NT2/D1 (cell line): ENCODE data around the gene PCDHA9.
A peak's percentile ranks its signal among the peaks of the same experiment; 100 is the strongest.

Experiments
- DNase-seq: peaks from one replicate; pipeline ENCODE4 v3.0.0-alpha.2; 2011; ENCODE audit warnings: low read depth, low spot score
- H3K27me3 ChIP-seq: 2 replicates; pipeline ENCODE4 v1.6.0; 2011; ENCODE audit warnings: mild to moderate bottlenecking; ENCODE audit not compliant: insufficient read length, insufficient read depth
- H3K36me3 ChIP-seq: 2 replicates; pipeline ENCODE4 v1.6.1; 2011; ENCODE audit warnings: mild to moderate bottlenecking, low read length, mixed read lengths; ENCODE audit not compliant: insufficient read depth, insufficient read length
- H3K4me1 ChIP-seq: 2 replicates; pipeline ENCODE4 v1.5.1; 2011; ENCODE audit not compliant: insufficient read depth, insufficient read length
- H3K4me3 ChIP-seq: 2 replicates; pipeline ENCODE4 v1.5.1; 2011; ENCODE audit warnings: low read depth; ENCODE audit not compliant: insufficient read length
- H3K9ac ChIP-seq: 2 replicates; pipeline ENCODE4 v1.6.0; 2011; ENCODE audit warnings: low read depth; ENCODE audit not compliant: insufficient read length
- H3K9me3 ChIP-seq: 2 replicates; pipeline ENCODE4 v1.5.1; 2011; ENCODE audit warnings: mild to moderate bottlenecking, low read length; ENCODE audit not compliant: insufficient read depth
- SUZ12 ChIP-seq: IDR thresholded peaks from 2 replicates; pipeline ENCODE4 v1.6.1; 2011; ENCODE audit not compliant: insufficient read length, insufficient read depth; ENCODE audit errors: extremely low read depth
- YY1 ChIP-seq: IDR thresholded peaks from 2 replicates; pipeline ENCODE4 v1.6.1; 2011; ENCODE audit not compliant: insufficient read length, insufficient read depth
- ZNF274 ChIP-seq: IDR thresholded peaks from 2 replicates; pipeline ENCODE4 v1.6.1; 2011; ENCODE audit warnings: mild to moderate bottlenecking, low read depth, low read length

Gene PCDHA9

DNA sequence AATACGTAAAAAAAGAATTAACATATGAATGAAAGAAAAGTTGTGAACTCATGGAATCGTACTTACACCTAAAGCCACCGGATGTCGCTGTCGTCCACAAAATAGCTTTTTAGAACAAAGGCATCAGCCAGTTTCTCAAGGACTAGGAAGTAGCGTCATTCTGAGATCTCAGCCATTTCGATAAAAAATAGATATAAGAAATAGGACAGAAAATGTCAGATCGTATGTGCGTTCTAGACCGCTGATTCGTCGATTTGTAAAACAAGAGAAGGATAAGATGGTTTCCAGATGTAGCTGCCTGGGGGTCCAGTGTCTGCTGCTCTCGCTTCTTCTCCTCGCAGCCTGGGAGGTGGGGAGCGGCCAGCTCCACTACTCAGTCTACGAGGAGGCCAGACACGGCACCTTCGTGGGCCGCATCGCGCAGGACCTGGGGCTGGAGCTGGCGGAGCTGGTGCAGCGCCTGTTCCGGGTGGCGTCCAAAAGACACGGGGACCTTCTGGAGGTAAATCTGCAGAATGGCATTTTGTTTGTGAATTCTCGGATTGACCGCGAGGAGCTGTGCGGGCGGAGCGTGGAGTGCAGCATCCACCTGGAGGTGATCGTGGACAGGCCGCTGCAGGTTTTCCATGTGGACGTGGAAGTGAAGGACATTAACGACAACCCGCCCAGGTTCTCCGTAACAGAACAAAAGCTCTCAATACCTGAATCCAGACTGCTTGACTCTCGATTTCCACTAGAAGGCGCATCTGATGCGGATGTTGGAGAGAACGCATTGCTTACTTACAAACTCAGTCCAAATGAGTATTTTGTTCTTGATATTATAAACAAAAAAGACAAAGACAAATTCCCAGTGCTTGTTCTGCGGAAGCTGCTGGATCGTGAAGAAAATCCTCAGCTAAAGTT is 7.8 kb downstream of the PCDHA9 start, which contains the start of gene PCDHA10:
Gene PCDHA10, plus strand, starts transcription at position 126 of the 903 bp plus-strand sequence. Its CDS starts 152 bp downstream, at position 278.
- H3K9me3 ChIP-seq: no peaks in the 10 kb centered on the region
- no peaks in the 10 kb centered on the region for H3K27me3 ChIP-seq
- DNase-seq: no peak
- no peak within 1 kb of the TSS for H3K9ac ChIP-seq
- H3K4me1 ChIP-seq: no peaks in the 10 kb centered on the region
- H3K4me3 ChIP-seq: no peak within 1 kb of the TSS
- TF ChIP-seq SUZ12 (no peak), ZNF274 (no peak), YY1 (no peak)
- H3K36me3 ChIP-seq: no peaks in the 10 kb centered on the region

DNA sequence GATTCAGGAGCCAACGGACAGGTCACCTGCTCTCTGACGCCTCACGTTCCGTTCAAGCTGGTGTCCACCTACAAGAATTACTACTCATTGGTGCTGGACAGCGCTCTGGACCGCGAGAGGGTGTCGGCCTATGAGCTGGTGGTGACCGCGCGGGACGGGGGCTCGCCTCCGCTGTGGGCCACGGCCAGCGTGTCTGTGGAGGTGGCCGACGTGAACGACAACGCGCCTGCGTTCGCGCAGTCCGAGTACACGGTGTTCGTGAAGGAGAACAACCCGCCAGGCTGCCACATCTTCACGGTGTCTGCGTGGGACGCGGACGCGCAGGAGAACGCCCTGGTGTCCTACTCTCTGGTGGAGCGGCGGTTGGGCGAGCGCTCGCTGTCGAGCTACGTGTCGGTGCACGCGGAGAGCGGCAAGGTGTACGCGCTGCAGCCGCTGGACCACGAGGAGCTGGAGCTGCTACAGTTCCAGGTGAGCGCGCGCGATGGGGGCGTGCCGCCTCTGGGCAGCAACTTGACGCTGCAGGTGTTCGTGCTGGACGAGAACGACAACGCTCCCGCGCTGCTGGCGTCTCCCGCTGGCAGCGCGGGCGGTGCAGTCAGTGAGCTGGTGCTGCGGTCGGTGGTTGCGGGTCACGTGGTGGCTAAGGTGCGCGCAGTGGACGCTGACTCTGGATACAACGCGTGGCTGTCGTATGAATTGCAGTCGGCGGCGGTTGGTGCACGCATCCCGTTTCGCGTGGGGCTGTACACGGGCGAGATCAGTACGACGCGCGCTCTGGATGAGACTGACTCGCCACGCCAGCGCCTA is 9.2 kb downstream of the PCDHA9 start:
- TF ChIP-seq SUZ12: no peak
- TF ChIP-seq ZNF274: no peak
- no peak for TF ChIP-seq YY1

GRCh38 chr5:140857987-140858240 is 9.7 kb downstream of the PCDHA9 start:
- Histone ChIP-seq H3K9me3 (no peaks in the 10 kb centered on the region; the same call in 1 of the 2 replicates), H3K4me3 (no peak overlapping the region)

More for the DNA sequence above, 9.2 kb downstream of the PCDHA9 start:
- DNase-seq: no peak
- Histone ChIP-seq H3K4me3 (no peak overlapping the region), H3K27me3 (no peaks in the 10 kb centered on the region), H3K9ac (no peak overlapping the region), H3K9me3 (no peaks in the 10 kb centered on the region; the same call in 1 of the 2 replicates), H3K4me1 (no peaks in the 10 kb centered on the region), H3K36me3 (no peaks in the 10 kb centered on the region)

DNA sequence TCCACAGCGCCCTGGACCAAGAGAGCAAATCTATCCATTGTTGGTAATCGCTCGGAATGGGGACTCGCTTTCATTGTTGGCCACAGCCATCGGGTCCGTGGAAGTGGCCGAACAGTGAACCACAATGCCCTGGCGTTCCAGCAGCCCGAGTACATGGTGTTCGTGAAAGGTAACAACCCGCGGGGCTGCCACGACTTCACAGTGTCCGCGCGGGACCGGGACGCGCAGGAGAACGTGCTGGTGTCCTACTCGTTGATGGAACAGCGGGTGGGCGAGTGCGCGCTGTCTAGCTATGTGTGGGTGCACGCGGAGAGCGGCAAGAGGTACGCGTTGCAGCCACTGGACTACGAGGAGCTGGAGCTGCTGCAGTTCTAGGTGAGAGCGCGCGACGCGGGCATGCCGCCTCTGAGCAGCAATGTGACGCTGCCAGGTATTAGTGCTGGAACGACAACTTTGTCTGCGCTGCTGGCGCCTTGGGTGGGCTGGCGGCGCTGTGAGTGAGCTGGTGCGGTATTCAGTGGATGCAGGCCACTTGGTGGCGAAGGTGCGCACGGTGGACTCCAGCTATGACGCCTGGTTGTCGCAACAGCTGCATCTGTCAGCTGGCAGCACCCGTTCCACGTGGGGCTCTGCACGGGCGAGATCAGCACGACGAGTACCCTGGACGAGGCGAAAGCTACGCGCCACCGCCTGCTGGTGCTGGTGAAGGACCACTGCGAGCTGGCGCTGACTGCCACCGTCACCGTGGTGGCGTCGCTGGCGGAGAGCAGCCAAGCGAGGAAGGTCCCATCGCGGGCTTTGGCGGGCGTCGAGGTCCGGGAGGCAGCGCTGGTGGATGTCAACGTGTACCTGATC is 14.5 kb downstream of the PCDHA9 start:
- DNase-seq: no peak
- H3K4me1 ChIP-seq: no peaks in the 10 kb centered on the region
- TF ChIP-seq SUZ12 (no peak), YY1 (no peak), ZNF274 (no peak)
- H3K27me3 ChIP-seq: no peaks in the 10 kb centered on the region
- H3K9ac ChIP-seq: no peak overlapping the region
- H3K9me3 ChIP-seq: no peaks in the 10 kb centered on the region; the same call in 1 of the 2 replicates
- H3K36me3 ChIP-seq: peaks cover 6% of the 10 kb centered on the region
- no peak overlapping the region for H3K4me3 ChIP-seq

More at GRCh38 chr5:140857987-140858240, 9.7 kb downstream of the PCDHA9 start:
- no peak for DNase-seq
- H3K4me1 ChIP-seq: no peaks in the 10 kb centered on the region
- H3K27me3 ChIP-seq: no peaks in the 10 kb centered on the region
- TF ChIP-seq SUZ12 (no peak), ZNF274 (no peak), YY1 (no peak)
- H3K36me3 ChIP-seq: peaks cover 4% of the 10 kb centered on the region
- H3K9ac ChIP-seq: no peak overlapping the region

GRCh38 chr5:140868721-140869554 is 20.8 kb downstream of the PCDHA9 start, which contains the start of gene PCDHA11:
TSS of gene PCDHA11 (plus strand) at chr5:140868957. CDS start at chr5:140869104, 147 bp downstream.
- H3K4me1 ChIP-seq: no peaks in the 10 kb centered on the region
- H3K9me3 ChIP-seq: peaks cover 17% of the 10 kb centered on the region; the same call in 1 of the 2 replicates
- DNase-seq: no peak
- peak within 1 kb of the TSS; percentile 36 for H3K4me3 ChIP-seq
- TF ChIP-seq SUZ12 (no peak), ZNF274 (no peak), YY1 (no peak)
- H3K36me3 ChIP-seq: peaks cover 14% of the 10 kb centered on the region
- H3K27me3 ChIP-seq: no peaks in the 10 kb centered on the region
- H3K9ac ChIP-seq: peak within 1 kb of the TSS; percentile 44

GRCh38 chr5:140869555-140869886 is 21.3 kb downstream of the PCDHA9 start:
- Histone ChIP-seq H3K4me1 (no peaks in the 10 kb centered on the region), H3K9me3 (peaks cover 17% of the 10 kb centered on the region; the same call in 1 of the 2 replicates), H3K9ac (no peak overlapping the region), H3K27me3 (no peaks in the 10 kb centered on the region), H3K4me3 (peak overlapping the region; percentile 36), H3K36me3 (peaks cover 14% of the 10 kb centered on the region)
- TF ChIP-seq ZNF274: no peak
- no peak for TF ChIP-seq SUZ12
- TF ChIP-seq YY1: no peak
- DNase-seq: no peak
